OCI-LY3 (cell line): ENCODE data around the gene DGLUCY.
"Not testable (repeated sequence)": the region's sequence is repeated elsewhere in the genome, so short reads cannot be mapped to it uniquely, and the experiment has no call there.

Experiments used
- H2AFZ ChIP-seq: fragments of 200-600, 300-600 bp; shearing (Covaris generic); 2 replicates; pipeline ENCODE4 v1.6.0; 2014; ENCODE audit warnings: antibody characterized with exemption, low read depth, low read length
- H3K27ac ChIP-seq: fragments of 200-600, 300-600 bp; sonication (generic); 2 replicates; pipeline ENCODE4 v1.5.1; 2014; ENCODE audit warnings: mild to moderate bottlenecking, low read length, moderate library complexity, mixed read lengths
- H3K27me3 ChIP-seq: fragments of 200-600, 300-600 bp; sonication (generic); 2 replicates; pipeline ENCODE4 v1.6.1; 2014; ENCODE audit warnings: low read depth, low read length, mixed read lengths
- H3K36me3 ChIP-seq: fragments of 200-600, 300-600 bp; sonication (generic); replicated peaks from 2 replicates; pipeline ENCODE3; 2014; ENCODE audit warnings: low read depth, low read length, mixed read lengths
- H3K4me1 ChIP-seq: fragments of 300-600, 200-600 bp; sonication (generic); 2 replicates; pipeline ENCODE4 v1.6.1; 2014; ENCODE audit warnings: low read length, mixed read lengths
- H3K4me2 ChIP-seq: fragments of 200-600, 300-600 bp; sonication (generic); 2 replicates; pipeline ENCODE4 v1.6.1; 2014; ENCODE audit warnings: low read length, mixed read lengths
- H3K4me3 ChIP-seq: fragments of 300-600, 200-600 bp; sonication (generic); 2 replicates; pipeline ENCODE4 v1.5.1; 2014; ENCODE audit warnings: antibody characterized with exemption, mild to moderate bottlenecking, low read length, moderate library complexity
- H3K79me2 ChIP-seq: fragments of 300-600, 200-600 bp; shearing (Covaris generic); 2 replicates; pipeline ENCODE4 v1.6.1; 2014; ENCODE audit warnings: mild to moderate bottlenecking, low read length, mixed read lengths
- H3K9ac ChIP-seq: fragments of 300-600, 200-600 bp; shearing (Covaris generic); 2 replicates; pipeline ENCODE4 v1.6.0; 2014; ENCODE audit warnings: mild to moderate bottlenecking, low read length, moderate library complexity
- H3K9me3 ChIP-seq: fragments of 200-600, 300-600 bp; shearing (Covaris generic); 2 replicates; pipeline ENCODE4 v1.6.1; 2014; ENCODE audit warnings: low read length, mixed read lengths; ENCODE audit not compliant: insufficient read depth
- H4K20me1 ChIP-seq: fragments of 200-600, 300-600 bp; sonication (generic); 2 replicates; pipeline ENCODE4 v1.6.1; 2016; ENCODE audit warnings: low read length, mixed read lengths; ENCODE audit not compliant: insufficient read depth
- CTCF ChIP-seq: fragments of 200-600, 300-600 bp; sonication (generic); IDR thresholded peaks from 2 replicates; pipeline ENCODE4 v1.5.1; 2014; ENCODE audit warnings: antibody characterized with exemption, low read length, low read depth
- EZH2phosphoT487 ChIP-seq: fragments of 200-600 bp; shearing (Covaris generic); IDR thresholded peaks from 2 replicates; pipeline ENCODE4 v1.6.1; 2018; ENCODE audit warnings: antibody characterized with exemption, mixed run types, low read depth

Gene DGLUCY

DNA sequence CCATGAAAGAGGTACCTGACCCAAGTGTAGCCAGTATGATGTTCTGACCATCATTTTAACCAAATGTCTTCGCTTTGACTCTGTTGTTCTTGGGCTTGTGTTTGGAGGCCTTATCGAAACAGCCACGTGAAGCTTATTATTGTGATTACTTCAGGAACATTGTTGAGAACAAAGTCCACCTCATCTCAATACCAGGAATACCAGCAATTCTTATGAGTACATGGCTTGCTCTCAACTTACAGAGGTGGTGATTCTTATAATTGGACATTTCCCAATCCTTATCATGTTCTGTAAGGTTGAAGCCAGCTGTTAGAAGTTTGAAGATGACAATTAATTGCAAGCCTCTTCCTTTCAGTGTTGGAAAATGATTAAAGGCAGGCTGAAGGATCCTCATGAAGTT lies 31.6 kb upstream of the DGLUCY start:
- no peak for TF ChIP-seq CTCF
- TF ChIP-seq EZH2phosphoT487: no peak

GRCh38 chr14:91084516-91084915 lies 29.4 kb upstream of the DGLUCY start:
- Histone ChIP-seq H3K4me1 (peaks cover 7% of the 10 kb centered on the region; the same call in 1 of the 2 replicates), H3K9me3 (no peaks in the 10 kb centered on the region), H3K36me3 (no peaks in the 10 kb centered on the region), H2AFZ (no peak overlapping the region), H3K4me2 (no peak overlapping the region), H3K79me2 (no peaks in the 10 kb centered on the region), H3K4me3 (no peak overlapping the region), H3K27ac (no peak overlapping the region), H3K27me3 (no peaks in the 10 kb centered on the region), H3K9ac (no peak overlapping the region), H4K20me1 (no peaks in the 10 kb centered on the region)
- TF ChIP-seq EZH2phosphoT487 (no peak), CTCF (no peak)

More for the DNA sequence above, 31.6 kb upstream of the DGLUCY start:
- Histone ChIP-seq H3K4me1 (no peaks in the 10 kb centered on the region), H3K79me2 (no peaks in the 10 kb centered on the region), H3K36me3 (no peaks in the 10 kb centered on the region), H3K27ac (no peak overlapping the region), H3K9me3 (no peaks in the 10 kb centered on the region), H3K4me3 (no peak overlapping the region), H3K27me3 (no peaks in the 10 kb centered on the region), H4K20me1 (no peaks in the 10 kb centered on the region), H3K9ac (no peak overlapping the region), H3K4me2 (no peak overlapping the region), H2AFZ (no peak overlapping the region)

DNA sequence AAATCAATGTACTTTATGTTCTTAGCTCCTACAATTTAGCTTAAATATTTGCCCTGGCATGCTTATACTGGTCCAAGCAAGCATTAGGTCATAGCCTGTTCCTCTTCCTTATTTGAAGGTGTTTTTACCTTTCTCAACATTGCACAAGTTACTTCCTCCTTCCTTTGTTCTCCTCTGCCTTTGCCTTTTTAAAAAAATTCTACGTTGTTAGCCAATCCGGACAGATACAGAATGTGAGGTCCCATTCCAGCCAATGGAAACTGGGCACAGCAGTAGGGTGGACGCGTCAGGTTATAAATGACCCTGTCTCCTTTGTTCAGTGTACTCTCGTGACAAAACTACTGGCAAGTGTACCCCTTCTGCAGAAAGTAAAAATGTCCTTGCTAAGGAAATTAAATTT lies 26.4 kb upstream of the DGLUCY start:
- H3K4me3 ChIP-seq, H3K36me3 ChIP-seq, H3K9ac ChIP-seq, H3K27ac ChIP-seq, H4K20me1 ChIP-seq, H3K9me3 ChIP-seq, H2AFZ ChIP-seq, H3K4me2 ChIP-seq, H3K79me2 ChIP-seq, H3K27me3 ChIP-seq: not testable (repeated sequence)
- H3K4me1 ChIP-seq: peaks cover 19% of the 10 kb centered on the region

GRCh38 chr14:91088585-91089235 lies 25.2 kb upstream of the DGLUCY start:
- H3K27ac ChIP-seq: no peak overlapping the region
- TF ChIP-seq CTCF: no peak
- TF ChIP-seq EZH2phosphoT487: no peak
- no peaks in the 10 kb centered on the region for H3K27me3 ChIP-seq
- no peaks in the 10 kb centered on the region for H3K36me3 ChIP-seq
- H4K20me1 ChIP-seq: no peaks in the 10 kb centered on the region
- no peaks in the 10 kb centered on the region for H3K9me3 ChIP-seq
- H2AFZ ChIP-seq: no peak overlapping the region
- H3K9ac ChIP-seq: no peak overlapping the region
- H3K4me3 ChIP-seq: no peak overlapping the region
- peaks cover 19% of the 10 kb centered on the region for H3K4me1 ChIP-seq
- H3K4me2 ChIP-seq: no peak overlapping the region
- no peaks in the 10 kb centered on the region for H3K79me2 ChIP-seq
